ENCODE measurements around the gene ADGRD2. TPM values are rescaled to one million over a fixed set of nuclear protein-coding genes. Genes with fewer than 3 reads are reported as not detected.

ADGRD2 gene
- total and polyA plus RNA-seq, 8 donors: 0.10 to 0.22 (median 0.16) TPM; not detected in 3

- no peak for ATAC-seq
- Histone ChIP-seq H3K27me3 (peaks cover 25 to 64% of the 10 kb centered on the region in 2 donors), H3K4me3 (no peak overlapping the region), H3K4me1 (peaks cover 0 to 9% of the 10 kb centered on the region in 2 donors), H3K27ac (no peak overlapping the region), H3K9me3 (no peaks in the 10 kb centered on the region), H3K36me3 (no peaks in the 10 kb centered on the region)
- no peak for TF ChIP-seq CTCF (IDR thresholded peaks at IDR 0.05)
- peak in 1 of 4 donors; percentile 11 for DNase-seq
- intact Hi-C loops (cut with DNase I): no loop called here
Measured at GRCh38 chr9:124447297-124447661, 3.0 kb upstream of the ADGRD2 start.

- Histone ChIP-seq H3K9me3 (no peaks in the 10 kb centered on the region), H3K4me3 (no peak overlapping the region), H3K27ac (no peak overlapping the region), H3K36me3 (no peaks in the 10 kb centered on the region), H3K27me3 (peaks cover 32 to 67% of the 10 kb centered on the region in 2 donors), H3K4me1 (peaks cover 0 to 9% of the 10 kb centered on the region in 2 donors)
- no peak for ATAC-seq
- intact Hi-C loops (cut with DNase I): no loop called here
- peak in 1 of 4 donors; percentile 8 for DNase-seq
- no peak for TF ChIP-seq CTCF (IDR thresholded peaks at IDR 0.05)
Measured at GRCh38 chr9:124448019-124448418, 2.2 kb upstream of the ADGRD2 start.

- H3K27me3 ChIP-seq: peaks cover 44 to 82% of the 10 kb centered on the region in 2 donors
- peak in 2 of 4 donors; percentile 17 to 49 for DNase-seq
- no peak overlapping the region for H3K27ac ChIP-seq
- H3K9me3 ChIP-seq: no peaks in the 10 kb centered on the region
- TF ChIP-seq CTCF (IDR thresholded peaks at IDR 0.05): no peak
- H3K4me1 ChIP-seq: peaks cover 0 to 14% of the 10 kb centered on the region in 2 donors
- H3K4me3 ChIP-seq: no peak overlapping the region
- intact Hi-C loops (cut with DNase I): no loop called here
- no peaks in the 10 kb centered on the region for H3K36me3 ChIP-seq
- ATAC-seq: no peak
Measured at GRCh38 chr9:124449381-124450151, 685 bp upstream of the ADGRD2 start.

GRCh38 chr9:124450931-124451661 lies 845 bp downstream of the ADGRD2 start:
- Histone ChIP-seq H3K4me1 (peaks cover 0 to 14% of the 10 kb centered on the region in 2 donors), H3K27me3 (peaks cover 44 to 86% of the 10 kb centered on the region in 2 donors), H3K27ac (no peak overlapping the region), H3K9me3 (no peaks in the 10 kb centered on the region), H3K36me3 (no peaks in the 10 kb centered on the region), H3K4me3 (no peak overlapping the region)
- no peak for TF ChIP-seq CTCF (IDR thresholded peaks at IDR 0.05)
- intact Hi-C loops (cut with DNase I): no loop called here
- ATAC-seq (no peak), DNase-seq (peak in 1 of 4 donors; percentile 27)

GRCh38 chr9:124452326-124452725 lies 2.1 kb downstream of the ADGRD2 start:
- Histone ChIP-seq H3K27ac (no peak overlapping the region), H3K9me3 (no peaks in the 10 kb centered on the region), H3K27me3 (peaks cover 44 to 75% of the 10 kb centered on the region in 2 donors), H3K36me3 (no peaks in the 10 kb centered on the region), H3K4me1 (peaks cover 0 to 14% of the 10 kb centered on the region in 2 donors), H3K4me3 (no peak overlapping the region)
- intact Hi-C loops (cut with DNase I): no loop called here
- ATAC-seq (no peak), DNase-seq (peak in 1 of 4 donors; percentile 64)
- no peak for TF ChIP-seq CTCF (IDR thresholded peaks at IDR 0.05)
